ENCODE measurements around the gene APRT. TPM values are rescaled to one million over a fixed set of nuclear protein-coding genes. Genes with fewer than 3 reads are reported as not detected.

Gene APRT
- total and polyA plus RNA-seq, 9 of the 15 experiments (the other 6 are each of a cell fraction or from before 2014, with no cell fraction given), result 41.7 to 409 (median 146) TPM

GRCh38 chr16:88768071-88768783, 43.5 kb downstream of the APRT start (continued):
- TF ChIP-seq POLR2G (IDR thresholded peaks at IDR 0.05; ENCODE audit: low read depth, low read length) (peak; percentile 62), JUNB (CRISPR knock-in tag; conservative IDR thresholded peaks at IDR 0.05) (no peak), MEF2A (IDR thresholded peaks at IDR 0.05; ENCODE audit: control insufficient read depth, low read depth, low read length) (no peak), HNRNPLL (IDR thresholded peaks at IDR 0.05; ENCODE audit: low read depth, low read length, poor library complexity, severe bottlenecking) (no peak), ATF4 (CRISPR knock-in tag; IDR thresholded peaks at IDR 0.05) (no peak), ZNF318 (IDR thresholded peaks at IDR 0.05; ENCODE audit: borderline replicate concordance in 1 of 2, low read depth in 1 of 2) (no peak), ZBED1 (IDR thresholded peaks at IDR 0.05) (no peak; the same call in 1 of the 2 replicates), TRIM25 (IDR thresholded peaks at IDR 0.05; ENCODE audit: borderline replicate concordance) (no peak), HINFP (tag; conservative IDR thresholded peaks at IDR 0.05; ENCODE audit: low read depth) (no peak), FIP1L1 (IDR thresholded peaks at IDR 0.05; ENCODE audit: low read depth, low read length, poor library complexity, severe bottlenecking) (peak; percentile 37), ZNF282 (CRISPR knock-in tag; IDR thresholded peaks at IDR 0.05) (0 out of 2 replicates have a peak, but pooled peaks have one; percentile 26), ZFX (CRISPR knock-in tag; IDR thresholded peaks at IDR 0.05) (no peak), PRMT5 (CRISPR knock-in tag; IDR thresholded peaks at IDR 0.05) (no peak)
